H9 (cell line): ENCODE results near the gene DPP6. TPM values are rescaled to one million over a fixed set of nuclear protein-coding genes. Genes with fewer than 3 reads are reported as not detected.
"Not testable (repeated sequence)": the region's sequence is repeated elsewhere in the genome, so short reads cannot be mapped to it uniquely, and the experiment has no call there.

Experiments
- DNase-seq: peaks from one replicate; pipeline ENCODE4 v3.0.0-alpha.2; 2017
- H2AFZ ChIP-seq: one replicate; pipeline ENCODE4 v1.6.1; 2013; ENCODE audit warnings: mild to moderate bottlenecking, low read length, control low read depth, moderate library complexity
- H2AK5ac ChIP-seq: 2 replicates; pipeline ENCODE4 v1.6.1; 2013; ENCODE audit warnings: low read length, control low read depth, mixed read lengths; ENCODE audit not compliant: insufficient read length
- H2BK120ac ChIP-seq: one replicate; pipeline ENCODE4 v1.6.1; 2013; ENCODE audit warnings: low read depth, mild to moderate bottlenecking, low read length, control low read depth, inconsistent platforms; ENCODE audit not compliant: poor library complexity, severe bottlenecking
- H2BK12ac ChIP-seq: 2 replicates; pipeline ENCODE4 v1.6.1; 2013; ENCODE audit warnings: low read length, control low read depth, mixed read lengths, low read depth; ENCODE audit not compliant: insufficient read length
- H2BK15ac ChIP-seq: 2 replicates; pipeline ENCODE4 v1.6.1; 2013; ENCODE audit warnings: low read depth, low read length, control low read depth
- H2BK20ac ChIP-seq: one replicate; pipeline ENCODE4 v1.6.1; 2013; ENCODE audit warnings: low read depth, mild to moderate bottlenecking, low read length, control low read depth, inconsistent platforms; ENCODE audit not compliant: poor library complexity, severe bottlenecking
- H2BK5ac ChIP-seq: 2 replicates; pipeline ENCODE4 v1.6.1; 2013; ENCODE audit warnings: low read length, control low read depth, mixed read lengths; ENCODE audit not compliant: insufficient read length
- H3K14ac ChIP-seq: 2 replicates; pipeline ENCODE4 v1.6.1; 2013; ENCODE audit warnings: low read length, control low read depth; ENCODE audit not compliant: insufficient read depth
- H3K18ac ChIP-seq: 2 replicates; pipeline ENCODE4 v1.6.1; 2013; ENCODE audit warnings: low read depth, mild to moderate bottlenecking, mixed read lengths, low read length, control low read depth; ENCODE audit not compliant: insufficient read length
- H3K23ac ChIP-seq: 2 replicates; pipeline ENCODE4 v1.6.1; 2013; ENCODE audit warnings: low read length, control low read depth, mixed read lengths, low read depth; ENCODE audit not compliant: insufficient read length
- H3K23me2 ChIP-seq: 2 replicates; pipeline ENCODE4 v1.6.1; 2013; ENCODE audit warnings: low read depth, mild to moderate bottlenecking, mixed read lengths, low read length, control low read depth; ENCODE audit not compliant: insufficient read length, poor library complexity, severe bottlenecking
- H3K27ac ChIP-seq: 2 replicates; pipeline ENCODE4 v1.5.1; 2013; ENCODE audit warnings: low read length, control low read depth, mixed read lengths, low read depth; ENCODE audit not compliant: insufficient read length
- H3K27me3 ChIP-seq: 2 replicates; pipeline ENCODE4 v1.6.1; 2013; ENCODE audit warnings: low read length, control low read depth, inconsistent platforms; ENCODE audit not compliant: insufficient read depth
- H3K4ac ChIP-seq: 2 replicates; pipeline ENCODE4 v1.6.1; 2013; ENCODE audit warnings: low read depth, mild to moderate bottlenecking, control low read depth, inconsistent platforms, low read length, moderate library complexity
- H3K4me1 ChIP-seq: 2 replicates; pipeline ENCODE4 v1.6.1; 2013; ENCODE audit warnings: low read length, control low read depth, inconsistent platforms; ENCODE audit not compliant: insufficient read depth
- H3K4me2 ChIP-seq: 2 replicates; pipeline ENCODE4 v1.6.1; 2013; ENCODE audit warnings: low read length, control low read depth, mixed read lengths; ENCODE audit not compliant: insufficient read length, insufficient read depth
- H3K56ac ChIP-seq: 2 replicates; pipeline ENCODE4 v1.6.1; 2013; ENCODE audit warnings: low read depth, mild to moderate bottlenecking, mixed read lengths, low read length, control low read depth; ENCODE audit not compliant: insufficient read length
- H3K79me1 ChIP-seq: 2 replicates; pipeline ENCODE4 v1.6.1; 2013; ENCODE audit warnings: low read depth, mild to moderate bottlenecking, moderate library complexity, low read length, control low read depth, inconsistent platforms; ENCODE audit not compliant: insufficient read depth, poor library complexity, severe bottlenecking
- H3K79me2 ChIP-seq: 2 replicates; pipeline ENCODE4 v1.6.1; 2013; ENCODE audit warnings: low read length, control low read depth, inconsistent platforms; ENCODE audit not compliant: insufficient read depth
- H3K9ac ChIP-seq: 2 replicates; pipeline ENCODE4 v1.6.1; 2013; ENCODE audit warnings: low read length, control low read depth, mixed read lengths; ENCODE audit not compliant: insufficient read length; ENCODE audit errors: extremely low read depth
- H3K9me3 ChIP-seq: one replicate; pipeline ENCODE4 v1.6.1; 2013; ENCODE audit warnings: low read depth, low read length, inconsistent platforms; ENCODE audit not compliant: control insufficient read depth
- H3T11ph ChIP-seq: one replicate; pipeline ENCODE4 v1.6.1; 2013; ENCODE audit warnings: mild to moderate bottlenecking, low read length, control low read depth, inconsistent platforms
- H4K20me1 ChIP-seq: one replicate; pipeline ENCODE4 v1.6.1; 2013; ENCODE audit not compliant: control insufficient read depth, insufficient read length, insufficient read depth
- H4K5ac ChIP-seq: 2 replicates; pipeline ENCODE4 v1.6.1; 2013; ENCODE audit warnings: low read depth, mild to moderate bottlenecking, mixed read lengths, low read length, control low read depth; ENCODE audit not compliant: insufficient read length
- H4K8ac ChIP-seq: replicated peaks from 2 replicates; pipeline ENCODE4 v1.6.1; 2013; ENCODE audit warnings: low read length, control low read depth, mixed read lengths, low read depth; ENCODE audit not compliant: insufficient read length
- H4K91ac ChIP-seq: 2 replicates; pipeline ENCODE4 v1.6.1; 2013; ENCODE audit warnings: low read depth, mild to moderate bottlenecking, moderate library complexity, mixed read lengths, low read length, control low read depth; ENCODE audit not compliant: insufficient read length
- H3K27ac Mint-ChIP-seq, 3 experiments: 2 replicates in 2 of 3; 3 replicates in 1 of 3; pipeline ENCODE4 v1.8.0; 2020 to 2021; ENCODE audit warnings: mixed read lengths in 3 of 3, mild to moderate bottlenecking in 1 of 3, moderate library complexity in 1 of 3
- H3K27me3 Mint-ChIP-seq: 2 replicates; pipeline ENCODE4 v1.8.0; 2021; ENCODE audit warnings: low read depth, mild to moderate bottlenecking, moderate library complexity, mixed read lengths
- H3K36me3 Mint-ChIP-seq, 3 experiments: 2 replicates in 2 of 3; 3 replicates in 1 of 3; pipeline ENCODE4 v1.8.0; 2020 to 2021; ENCODE audit warnings: low read depth in 3 of 3, mixed read lengths in 3 of 3; ENCODE audit not compliant: insufficient read depth in 1 of 3
- H3K4me1 Mint-ChIP-seq, 2 experiments: 2 replicates each; pipeline ENCODE4 v1.8.0; 2020; ENCODE audit warnings: mixed read lengths in 2 of 2
- H3K4me3 Mint-ChIP-seq, 2 experiments: 2 replicates in 1 of 2; 3 replicates in 1 of 2; pipeline ENCODE4 v1.8.0; 2020 to 2021; ENCODE audit warnings: mild to moderate bottlenecking in 2 of 2, mixed read lengths in 2 of 2, moderate library complexity in 1 of 2
- H3K9me3 Mint-ChIP-seq, 2 experiments: 2 replicates in 1 of 2; 3 replicates in 1 of 2; pipeline ENCODE4 v1.8.0; 2020; ENCODE audit warnings: mild to moderate bottlenecking in 2 of 2, mixed read lengths in 2 of 2, moderate library complexity in 1 of 2
- CTCF ChIP-seq: fragments of 200-600 bp; sonication (generic); conservative IDR thresholded peaks from 3 replicates; pipeline ENCODE4 v1.8.0; 2021; ENCODE audit warnings: antibody characterized with exemption, mild to moderate bottlenecking
- WGBS: extraction: QIAGEN DNeasy Blood & Tissue Kit; methylation state at CpG from one replicate; pipeline ENCODE4 v1.1.7; 2013; ENCODE audit warnings: missing lambda C conversion rate, low lambda C conversion rate, mixed read lengths; ENCODE audit not compliant: insufficient read length; ENCODE audit errors: extremely low coverage; 5-methylcytosine and 5-hydroxymethylcytosine counted together
- total RNA-seq: library from RNA; stranded (reverse); gene quantifications from 2 replicates; pipeline ENCODE4 v1.2.1, GENCODE V29; 2021

The DPP6 gene
- total RNA-seq, 1 experiment from 2014 or later, result 4.5 TPM

- Histone ChIP-seq H2AK5ac (no peak overlapping the region), H4K20me1 (no peaks in the 10 kb centered on the region), H3K79me2 (no peaks in the 10 kb centered on the region), H2BK12ac (no peak overlapping the region), H3K18ac (no peak overlapping the region), H3K14ac (no peak overlapping the region), H3K27me3 (no peaks in the 10 kb centered on the region), H2BK5ac (no peak overlapping the region), H3K4me1 (peaks cover 3% of the 10 kb centered on the region; the same call in 1 of the 2 replicates), H3K79me1 (no peaks in the 10 kb centered on the region), H3K9ac (no peak overlapping the region), H2BK20ac (no peak overlapping the region), H3K23ac (no peak overlapping the region), H3K56ac (no peak overlapping the region), H2AFZ (no peak overlapping the region), H3K23me2 (no peaks in the 10 kb centered on the region), H3T11ph (no peak overlapping the region), H3K9me3 (peaks cover 31% of the 10 kb centered on the region), H4K91ac (no peak overlapping the region), H2BK120ac (no peak overlapping the region), H4K5ac (no peak overlapping the region), H2BK15ac (no peak overlapping the region), H4K8ac (no peak overlapping the region), H3K27ac (no peak overlapping the region), H3K4me2 (no peak overlapping the region), H3K4ac (no peak overlapping the region)
- Mint-ChIP-seq H3K4me1 (peaks cover 24 to 30% of the 10 kb centered on the region in 2 experiments), H3K36me3 (peaks cover 20 to 43% (median 39%) of the 10 kb centered on the region in 3 experiments), H3K27ac (no peak overlapping the region), H3K4me3 (no peak overlapping the region; a peak in 1 of 5 replicates), H3K9me3 (peaks cover 44 to 46% of the 10 kb centered on the region in 2 experiments), H3K27me3 (peaks cover 2% of the 10 kb centered on the region; the same call in 1 of the 2 replicates)
- no peak for DNase-seq
- no CpG with 5 or more reads among the region's 2 CpGs for WGBS
- TF ChIP-seq CTCF, result no peak
Observed at GRCh38 chr7:154931906-154932305, 879.7 kb downstream of the DPP6 start.

GRCh38 chr7:154934353-154934952, 882.3 kb downstream of the DPP6 start:
- not testable (repeated sequence) for H3K14ac ChIP-seq, DNase-seq, H3K79me1 ChIP-seq, H3K4me3 Mint-ChIP-seq, H2BK120ac ChIP-seq, H4K91ac ChIP-seq, H3K27me3 Mint-ChIP-seq, H2AFZ ChIP-seq, H4K20me1 ChIP-seq, H3K56ac ChIP-seq, H3K27ac ChIP-seq, H3K4ac ChIP-seq, H3K4me2 ChIP-seq, H3K79me2 ChIP-seq, H3K18ac ChIP-seq, H3K9ac ChIP-seq, H3K27me3 ChIP-seq, H3T11ph ChIP-seq, H2BK12ac ChIP-seq, H2BK5ac ChIP-seq, H3K23ac ChIP-seq, H4K5ac ChIP-seq, H3K27ac Mint-ChIP-seq, H3K4me1 ChIP-seq, H2BK15ac ChIP-seq, H4K8ac ChIP-seq, H2BK20ac ChIP-seq, H2AK5ac ChIP-seq, H3K23me2 ChIP-seq
- Mint-ChIP-seq H3K9me3 (peaks cover 47 to 57% of the 10 kb centered on the region in 2 experiments), H3K36me3 (peaks cover 20 to 43% (median 39%) of the 10 kb centered on the region in 3 experiments), H3K4me1 (peaks cover 12 to 19% of the 10 kb centered on the region in 2 experiments)
- WGBS, result no CpG with 5 or more reads among the region's 5 CpGs
- H3K9me3 ChIP-seq, result peaks cover 31% of the 10 kb centered on the region
